KG1 (cell line): Measurements from ENCODE around the gene TRIM17.

ENCODE experiments used
- DNase-seq: peaks from one replicate; lab custom pipeline; 2025; lab: John Stamatoyannopoulos, UW

TRIM17 gene

GRCh38 chr1:228378090-228378872, 38.4 kb downstream of the TRIM17 start:
- peak; percentile 11 for DNase-seq

- no peak for DNase-seq
Observed at GRCh38 chr1:228377664-228378089, 39.0 kb downstream of the TRIM17 start.

GRCh38 chr1:228376651-228377631, 39.7 kb downstream of the TRIM17 start:
- no peak for DNase-seq

- DNase-seq = no peak
Observed at GRCh38 chr1:228376262-228376628, 40.4 kb downstream of the TRIM17 start.

GRCh38 chr1:228375578-228376261, 40.9 kb downstream of the TRIM17 start:
- DNase-seq = no peak

- no peak for DNase-seq
Observed at GRCh38 chr1:228374711-228375577, 41.7 kb downstream of the TRIM17 start.

- DNase-seq = no peak
Observed at GRCh38 chr1:228373681-228374571, 42.7 kb downstream of the TRIM17 start.

GRCh38 chr1:228373004-228373680, 43.5 kb downstream of the TRIM17 start:
- DNase-seq = no peak

- no peak for DNase-seq
Observed at GRCh38 chr1:228372183-228373003, 44.3 kb downstream of the TRIM17 start.

GRCh38 chr1:228371741-228372182, 44.9 kb downstream of the TRIM17 start:
- no peak for DNase-seq

GRCh38 chr1:228370941-228371740, 45.5 kb downstream of the TRIM17 start:
- DNase-seq = no peak

GRCh38 chr1:228370439-228370940, 46.2 kb downstream of the TRIM17 start:
- DNase-seq = no peak

GRCh38 chr1:228369608-228370438, 46.8 kb downstream of the TRIM17 start:
- DNase-seq = no peak

GRCh38 chr1:228368801-228369607, 47.7 kb downstream of the TRIM17 start:
- DNase-seq = no peak

GRCh38 chr1:228367798-228368791, 48.6 kb downstream of the TRIM17 start:
- no peak for DNase-seq
